Fibroblast of mammary gland (primary cell): ENCODE measurements around the gene TBXAS1.
A peak's percentile ranks its signal among the peaks of the same experiment; 100 is the strongest.

Experiments used
- DNase-seq: peaks from one replicate; pipeline ENCODE4 v3.0.0-alpha.2; 2010; ENCODE audit warnings: low read depth
- H3K4me3 ChIP-seq: 2 replicates; pipeline ENCODE4 v1.5.1; 2011; ENCODE audit warnings: low read depth, mild to moderate bottlenecking, low read length, moderate library complexity; ENCODE audit not compliant: control insufficient read depth
- CTCF ChIP-seq: conservative IDR thresholded peaks from 2 replicates; pipeline ENCODE4 v1.5.1; 2011; ENCODE audit warnings: low read depth, low read length, inconsistent platforms; ENCODE audit not compliant: control insufficient read depth, insufficient read depth

TBXAS1 gene

GRCh38 chr7:139893461-139893860, 64.4 kb downstream of the TBXAS1 start:
- H3K4me3 ChIP-seq: no peak overlapping the region
- DNase-seq: no peak
- TF ChIP-seq CTCF: no peak

- no peak overlapping the region for H3K4me3 ChIP-seq
- TF ChIP-seq CTCF: no peak
- no peak for DNase-seq
Observed at GRCh38 chr7:139893999-139894398, 64.9 kb downstream of the TBXAS1 start.

DNA sequence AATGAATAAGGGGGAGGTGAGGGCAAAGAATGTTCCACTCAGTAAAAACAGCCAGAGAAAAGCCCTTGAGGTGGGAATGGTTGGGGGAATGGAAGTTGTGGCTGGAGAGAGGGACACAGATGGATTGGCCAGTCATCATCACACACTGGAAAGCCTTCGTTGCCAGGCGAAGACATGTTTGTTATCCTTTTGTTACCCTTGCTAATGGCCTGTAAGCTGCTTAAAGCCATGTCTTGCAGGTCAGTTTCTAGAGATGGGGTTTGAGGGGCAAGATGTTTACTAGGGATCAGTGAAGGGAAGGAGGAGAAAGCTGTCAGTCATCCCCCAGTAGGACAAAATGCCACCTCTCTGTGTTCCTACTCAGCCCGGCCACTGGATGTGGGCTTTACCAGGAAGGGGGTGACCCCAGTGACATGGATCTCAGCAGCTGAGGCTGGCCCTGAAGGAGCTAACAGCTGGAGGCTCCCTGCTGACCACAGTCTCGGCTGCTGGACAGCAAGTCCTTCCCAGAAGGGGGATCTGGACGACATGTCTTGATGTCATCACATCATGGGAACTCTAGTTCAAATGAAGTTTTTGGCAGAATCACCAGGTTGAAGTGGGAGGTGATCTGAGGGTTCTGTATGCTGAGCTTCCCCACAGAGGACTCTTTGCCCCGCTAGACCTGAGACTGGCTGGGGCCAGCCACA, 66.2 kb downstream of the TBXAS1 start:
- H3K4me3 ChIP-seq: no peak overlapping the region
- no peak for TF ChIP-seq CTCF
- peak; percentile 47 for DNase-seq

DNA sequence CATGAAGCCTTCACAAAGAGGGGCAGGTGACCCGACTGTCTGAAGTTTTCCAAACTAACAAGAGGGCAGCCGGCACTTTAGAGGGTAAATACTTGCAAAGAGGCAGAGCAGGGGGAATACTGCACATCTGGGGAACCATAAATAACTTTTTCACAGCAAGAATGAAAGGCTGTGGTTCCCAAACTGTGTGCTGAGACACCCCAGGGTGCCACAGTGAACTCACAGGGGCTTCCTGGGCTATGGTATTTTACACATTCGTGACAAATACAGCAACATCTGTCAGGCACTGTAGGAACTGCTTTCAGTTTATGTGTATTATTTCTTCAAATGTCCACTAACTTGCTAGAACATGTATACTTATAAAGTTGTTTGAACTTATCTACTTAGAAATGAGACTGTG, 67.2 kb downstream of the TBXAS1 start:
- no peak for TF ChIP-seq CTCF
- no peak overlapping the region for H3K4me3 ChIP-seq
- DNase-seq: no peak

- no peak for DNase-seq
- no peak overlapping the region for H3K4me3 ChIP-seq
- no peak for TF ChIP-seq CTCF
Observed at GRCh38 chr7:139896831-139897230, 67.8 kb downstream of the TBXAS1 start.

DNA sequence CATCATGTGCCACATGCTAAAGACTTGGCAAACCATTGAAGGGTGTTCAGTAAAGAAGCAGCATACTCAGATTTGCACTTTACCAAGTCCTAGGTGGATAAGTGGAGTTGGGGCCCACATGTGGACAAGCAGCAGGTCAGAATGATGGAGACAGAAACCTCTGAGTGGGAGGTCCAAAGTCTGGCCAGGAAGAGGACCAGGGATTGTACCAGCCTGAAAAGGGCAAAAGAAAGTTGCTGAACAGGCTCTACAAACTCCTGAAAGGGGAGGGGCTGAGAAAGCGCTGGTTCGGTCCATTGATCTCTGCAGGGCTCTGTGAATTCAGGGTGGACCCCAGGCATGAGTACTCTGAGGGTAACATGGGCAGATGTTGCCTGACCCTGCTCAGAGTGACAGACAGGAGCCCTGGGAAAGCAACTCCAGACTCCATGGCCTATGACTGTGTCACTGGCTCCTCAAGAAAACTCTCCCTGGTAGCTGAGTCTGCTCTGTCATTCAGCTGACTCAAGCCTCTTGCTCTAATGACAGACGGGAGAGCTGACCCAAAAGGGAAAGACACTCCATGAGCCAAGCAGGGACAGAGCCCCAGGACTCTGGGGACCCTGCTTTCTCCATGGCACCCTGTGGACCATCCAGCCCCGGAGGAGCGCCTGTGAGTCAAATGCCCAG, 68.5 kb downstream of the TBXAS1 start:
- DNase-seq: no peak
- H3K4me3 ChIP-seq: no peak overlapping the region
- TF ChIP-seq CTCF: no peak
